Measurements from ENCODE around the gene SULF2.
A peak's percentile ranks its signal among the peaks of the same experiment; 100 is the strongest.

SULF2 gene

GRCh38 chr20:47733892-47734291 is 51.4 kb downstream of the SULF2 start:
- ChIA-PET POLR2A (ENCODE audit: low non-redundant PET) (no interaction called here), CTCF (no interaction called here)
- H3K27ac ChIP-seq: no peak overlapping the region
- DNase-seq (ENCODE audit: low spot score): no peak
- TF ChIP-seq CTCF (conservative IDR thresholded peaks at IDR 0.05; ENCODE audit: low read depth): no peak

- ChIA-PET POLR2A (ENCODE audit: low non-redundant PET) (no interaction called here), CTCF (interaction anchor here (0.7 kb wide), 1 partner anchor 1186 kb away, joined by 3 read pairs; no protein-coding TSS in a partner anchor)
- peak overlapping the region; percentile 69 for H3K27ac ChIP-seq
- DNase-seq (ENCODE audit: low spot score): peak; percentile 75
- TF ChIP-seq CTCF (conservative IDR thresholded peaks at IDR 0.05; ENCODE audit: low read depth): no peak
Observed at GRCh38 chr20:47730744-47731143, 54.5 kb downstream of the SULF2 start.

GRCh38 chr20:47729472-47729871 is 55.8 kb downstream of the SULF2 start:
- CTCF ChIA-PET: interaction anchor here (2.0 kb wide), 1 partner anchor 11 kb away, joined by 5 read pairs; no protein-coding TSS in a partner anchor
- no peak for TF ChIP-seq CTCF (conservative IDR thresholded peaks at IDR 0.05; ENCODE audit: low read depth)
- POLR2A ChIA-PET (ENCODE audit: low non-redundant PET): no interaction called here
- peak overlapping the region; percentile 69 for H3K27ac ChIP-seq
- DNase-seq (ENCODE audit: low spot score): no peak

- no peak for TF ChIP-seq CTCF (conservative IDR thresholded peaks at IDR 0.05; ENCODE audit: low read depth)
- DNase-seq (ENCODE audit: low spot score): no peak
- POLR2A ChIA-PET (ENCODE audit: low non-redundant PET): no interaction called here
- peak overlapping the region; percentile 69 for H3K27ac ChIP-seq
- CTCF ChIA-PET: interaction anchor here (0.7 to 2.0 kb wide), 2 partner anchors 12 to 47 kb away, joined by 3 to 5 read pairs; no protein-coding TSS in a partner anchor
Observed at GRCh38 chr20:47727909-47728361, 57.3 kb downstream of the SULF2 start.

- H3K27ac ChIP-seq: peak overlapping the region; percentile 69
- TF ChIP-seq CTCF (conservative IDR thresholded peaks at IDR 0.05; ENCODE audit: low read depth): no peak
- CTCF ChIA-PET: interaction anchor here (1.1 kb wide), 1 partner anchor 50 kb away, joined by 3 read pairs; no protein-coding TSS in a partner anchor
- POLR2A ChIA-PET (ENCODE audit: low non-redundant PET): no interaction called here
- DNase-seq (ENCODE audit: low spot score): no peak
Observed at GRCh38 chr20:47727170-47727880, 58.0 kb downstream of the SULF2 start.

- DNase-seq (ENCODE audit: low spot score): no peak
- H3K27ac ChIP-seq: peak overlapping the region; percentile 69
- TF ChIP-seq CTCF (conservative IDR thresholded peaks at IDR 0.05; ENCODE audit: low read depth): no peak
- CTCF ChIA-PET: interaction anchor here (0.7 to 2.8 kb wide), 4 partner anchors 22 to 894 kb away, joined by 3 to 26 read pairs (median 4); no protein-coding TSS in a partner anchor
- POLR2A ChIA-PET (ENCODE audit: low non-redundant PET): no interaction called here
Observed at GRCh38 chr20:47726632-47727031, 58.6 kb downstream of the SULF2 start.
